Suppressor macrophage (primary cell): ENCODE data around the gene RPUSD2.
"Not testable (repeated sequence)": the region's sequence is repeated elsewhere in the genome, so short reads cannot be mapped to it uniquely, and the experiment has no call there.

Experiments used
- DNase-seq, 4 experiments: peaks; one replicate each; pipeline ENCODE4 v3.0.0-alpha.2; 2020 to 2022

RPUSD2 gene

GRCh38 chr15:40565333-40566238, 3.5 kb upstream of the RPUSD2 start:
- DNase-seq = no peak

- DNase-seq = peak in 1 of 4 experiments; percentile 20
Measured at GRCh38 chr15:40567111-40567510, 2.0 kb upstream of the RPUSD2 start.

- no peak for DNase-seq
Measured at GRCh38 chr15:40575113-40575512, 6.0 kb downstream of the RPUSD2 start.

DNA sequence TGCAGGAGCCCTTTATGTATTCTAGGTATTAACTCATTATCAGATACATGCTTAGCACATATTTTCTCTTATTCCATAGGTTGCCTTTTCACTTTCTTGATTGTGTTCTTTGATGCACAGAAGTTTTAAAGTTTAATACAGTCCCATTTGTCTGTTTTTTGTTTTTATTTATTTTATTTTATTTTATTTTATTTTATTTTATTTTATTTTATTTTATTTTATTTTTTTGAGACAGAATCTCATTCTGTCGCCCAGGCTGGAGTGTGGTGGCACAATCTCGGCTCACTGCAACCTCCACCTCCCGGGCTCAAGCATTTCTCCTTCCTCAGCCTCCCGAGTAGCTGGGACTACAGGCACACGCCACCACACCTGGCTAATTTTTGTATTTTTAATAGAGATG, 7.8 kb downstream of the RPUSD2 start:
- not testable (repeated sequence) for DNase-seq

GRCh38 chr15:40578892-40579291, 9.8 kb downstream of the RPUSD2 start:
- DNase-seq = no peak

DNA sequence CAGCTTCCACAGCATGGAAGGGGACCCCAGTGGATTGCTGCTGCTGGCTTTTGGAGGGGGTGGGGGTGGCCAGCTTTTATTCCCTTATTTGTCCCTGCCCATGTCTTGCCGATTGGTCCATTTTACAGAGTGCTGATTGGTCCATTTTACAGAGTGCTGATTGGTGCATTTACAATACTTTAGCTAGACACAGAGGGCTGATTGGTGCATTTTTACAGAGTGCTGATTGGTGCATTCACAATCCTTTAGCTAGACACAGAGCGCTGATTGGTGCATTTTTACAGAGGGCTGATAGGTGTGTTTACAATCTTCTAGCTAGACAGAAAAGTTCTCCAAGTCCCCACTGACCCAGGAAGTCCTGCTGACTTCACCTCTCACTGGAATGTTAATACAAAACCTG, 12.7 kb downstream of the RPUSD2 start:
- DNase-seq = not testable (repeated sequence)

GRCh38 chr15:40582726-40583246, 13.7 kb downstream of the RPUSD2 start:
- DNase-seq = peak in 2 of 4 experiments; percentile 28 to 38

GRCh38 chr15:40584191-40584590, 15.1 kb downstream of the RPUSD2 start:
- no peak for DNase-seq

DNA sequence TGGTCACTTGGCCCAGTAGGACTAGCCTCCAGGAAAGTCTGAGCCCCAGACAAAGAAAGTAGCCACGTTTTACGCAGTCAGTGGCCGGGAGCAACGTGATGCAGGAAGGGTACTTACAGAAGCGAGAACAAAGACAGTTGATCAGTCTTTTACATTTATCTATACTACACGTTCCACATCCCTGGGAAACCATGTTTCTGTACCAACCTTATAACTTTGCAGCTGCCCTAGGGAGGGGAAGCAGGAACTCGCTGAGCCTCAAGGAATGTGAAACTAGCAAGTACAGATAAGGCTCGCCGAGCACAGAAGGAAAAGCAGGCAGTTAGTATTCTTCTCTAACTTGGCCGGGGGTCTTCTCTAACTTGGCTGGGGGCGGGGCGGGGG, 21.6 kb downstream of the RPUSD2 start:
- peak in 2 of 4 experiments; percentile 4 to 14 for DNase-seq

GRCh38 chr15:40591389-40591788, 22.3 kb downstream of the RPUSD2 start:
- no peak for DNase-seq

DNA sequence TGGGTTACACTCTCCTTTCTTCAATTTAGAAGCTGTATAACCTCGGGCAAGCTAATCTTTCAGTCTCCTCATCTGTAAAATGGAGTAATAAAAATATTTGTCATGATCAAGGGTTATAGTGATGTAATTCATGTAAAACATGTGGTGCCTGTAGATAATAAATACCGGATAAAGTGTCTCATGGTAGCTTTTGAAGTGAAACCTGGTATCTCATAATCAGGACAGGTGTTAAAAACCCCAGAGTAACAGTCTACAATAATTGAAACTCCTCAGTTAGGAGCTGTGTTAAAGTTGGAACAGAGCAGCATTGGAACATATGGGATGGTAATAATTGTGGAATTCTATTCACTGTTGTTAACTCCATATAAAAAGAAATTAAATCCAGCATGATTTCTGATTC, 24.1 kb downstream of the RPUSD2 start:
- DNase-seq = no peak

- DNase-seq = peak; percentile 92 to 98 (median 95)
Measured at GRCh38 chr15:40593588-40594428, 24.7 kb downstream of the RPUSD2 start, which contains the start of gene KNL1. Gene KNL1 (plus strand): TSS chr15:40594249. CDS start chr15:40602932, 8,683 bp downstream.

DNA sequence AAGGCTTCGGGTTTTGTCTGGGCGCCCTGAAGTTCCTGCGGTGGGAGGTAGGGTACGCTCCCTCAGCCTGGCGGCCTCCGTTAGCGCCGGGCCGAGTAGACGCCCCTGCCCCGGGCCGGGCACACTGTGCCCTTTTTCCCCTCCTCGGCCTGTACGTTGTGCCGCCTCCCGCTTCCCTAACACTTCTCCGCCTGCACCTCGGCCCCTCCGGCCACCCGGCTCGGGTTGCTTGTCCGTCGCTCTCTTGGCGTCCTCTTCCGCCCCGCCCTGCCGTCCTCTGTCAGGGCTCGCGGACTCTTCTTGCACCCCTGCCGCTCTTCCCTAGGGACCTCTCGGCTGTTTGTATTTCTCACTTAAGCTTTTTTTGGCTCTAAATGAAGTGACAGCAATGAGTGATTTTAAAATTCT, 25.3 kb downstream of the RPUSD2 start:
- peak; percentile 71 to 87 (median 76) for DNase-seq

DNA sequence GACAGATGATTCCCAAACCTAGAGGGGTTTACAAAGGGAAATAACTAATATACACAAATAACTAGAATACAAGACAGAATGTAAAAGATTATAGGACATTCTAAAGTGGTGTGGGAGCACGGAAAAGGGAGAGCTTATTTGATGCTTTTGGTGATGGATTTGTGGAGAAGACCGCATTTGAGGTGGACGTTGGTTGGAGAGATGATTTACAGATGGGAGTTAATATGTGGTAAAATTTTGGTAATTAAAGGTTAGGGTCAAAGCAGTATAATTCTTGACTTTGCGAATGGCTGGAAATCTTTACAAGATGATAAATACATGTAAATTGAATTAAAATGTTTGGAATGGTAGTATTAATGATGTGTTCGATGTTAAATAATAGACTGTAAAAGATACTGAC, 26.1 kb downstream of the RPUSD2 start:
- no peak for DNase-seq

DNA sequence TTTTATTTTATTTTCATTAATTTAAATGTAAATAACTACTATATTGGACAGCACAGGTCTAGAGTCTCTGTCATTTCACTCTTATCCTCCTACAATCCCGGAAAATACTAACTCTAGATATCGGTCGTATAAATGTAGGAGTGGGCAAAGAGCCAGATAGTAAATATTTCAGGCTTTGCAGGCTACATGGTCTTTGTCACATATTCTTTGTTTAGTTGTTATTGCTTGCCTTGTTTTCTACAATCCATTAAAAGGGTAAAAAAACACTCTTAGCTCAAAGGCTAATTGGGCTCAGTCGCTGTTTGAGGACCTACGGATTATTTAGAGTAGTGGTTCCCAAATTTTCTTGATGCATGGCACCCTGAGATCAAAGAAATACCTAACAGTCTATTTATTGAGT, 26.7 kb downstream of the RPUSD2 start:
- DNase-seq = no peak

DNA sequence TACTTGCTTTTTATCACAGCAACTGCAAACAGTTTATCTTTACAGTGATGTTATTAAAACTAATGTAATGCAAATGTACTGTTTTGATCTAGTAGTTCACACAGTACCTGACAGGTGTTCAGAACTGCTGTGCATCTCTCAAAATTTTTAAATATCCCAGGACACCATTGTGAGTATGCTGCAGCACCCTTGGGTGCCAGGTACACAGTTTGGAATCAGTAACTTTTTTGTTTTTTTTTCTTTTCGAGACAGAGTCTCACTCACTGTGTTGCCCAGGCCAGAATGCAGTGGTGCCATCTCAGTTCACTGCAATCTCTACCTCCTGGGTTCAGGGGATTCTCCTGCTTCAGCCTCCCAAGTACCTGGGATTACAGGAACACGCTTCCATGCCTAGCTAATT, 27.9 kb downstream of the RPUSD2 start:
- DNase-seq = no peak

DNA sequence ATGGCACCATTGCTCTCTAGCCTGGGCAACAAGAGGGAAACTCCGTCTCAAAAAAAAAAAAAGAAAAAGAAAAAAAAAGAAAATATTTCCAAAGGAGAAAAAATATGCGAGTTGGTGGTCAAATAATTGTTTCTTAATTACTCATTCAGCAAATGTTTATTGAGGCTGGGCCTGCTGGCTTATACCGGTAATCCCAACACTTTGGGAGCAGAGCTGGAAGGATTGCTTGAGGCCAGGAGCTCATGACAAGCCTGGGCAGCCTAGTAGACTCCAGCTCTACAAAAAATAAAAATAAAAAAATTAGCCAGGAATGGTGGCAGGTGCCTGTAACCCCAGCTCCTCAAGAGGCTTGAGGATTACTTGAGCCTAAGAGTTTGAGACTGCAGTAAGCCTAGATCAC, 29.0 kb downstream of the RPUSD2 start:
- no peak for DNase-seq

- DNase-seq = no peak
Measured at GRCh38 chr15:40598672-40599071, 29.6 kb downstream of the RPUSD2 start.

DNA sequence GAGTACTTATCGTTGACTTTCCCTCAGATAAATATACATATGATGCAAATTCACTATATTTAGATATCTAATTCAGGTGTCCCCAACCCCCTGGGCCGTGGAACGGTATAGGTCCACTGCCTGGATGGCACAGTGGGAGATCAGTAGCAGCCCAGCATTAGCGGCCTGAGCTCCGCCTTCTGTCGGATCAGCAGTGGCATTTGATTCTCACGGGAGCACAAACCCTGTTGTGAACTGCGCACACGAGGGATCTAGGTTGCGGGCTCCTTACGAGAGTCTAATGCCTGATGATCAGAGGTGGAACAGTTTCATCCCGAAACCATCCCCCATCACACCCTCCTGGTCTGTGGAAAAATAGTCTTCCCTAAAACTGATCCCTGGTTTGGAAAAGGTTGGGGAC, 31.9 kb downstream of the RPUSD2 start:
- DNase-seq = no peak

GRCh38 chr15:40603935-40604334, 34.8 kb downstream of the RPUSD2 start:
- no peak for DNase-seq

GRCh38 chr15:40613080-40613479, 44.0 kb downstream of the RPUSD2 start:
- DNase-seq = no peak

DNA sequence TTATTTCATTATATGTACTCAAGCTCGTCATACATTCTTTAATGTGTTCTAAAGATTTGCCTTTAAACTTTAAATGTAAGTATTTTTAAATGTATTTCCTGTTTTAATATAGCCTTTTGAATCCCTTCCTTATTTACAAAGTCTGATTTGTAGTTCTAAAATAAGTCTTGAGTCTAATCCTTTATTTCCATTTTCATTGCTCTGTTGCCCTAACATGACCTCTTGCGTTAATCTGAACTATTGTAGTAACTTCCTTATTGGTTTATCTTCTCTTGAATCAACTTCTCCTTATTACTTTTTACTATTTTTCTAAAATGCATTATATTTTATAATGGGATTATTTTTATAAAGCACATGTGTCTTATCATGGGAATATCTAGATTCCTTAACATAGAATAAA, 48.9 kb downstream of the RPUSD2 start:
- DNase-seq = peak; percentile 12 to 75 (median 47)

GRCh38 chr15:40618906-40619305, 49.8 kb downstream of the RPUSD2 start:
- no peak for DNase-seq
